ENCODE results near the gene ALK.

DNA sequence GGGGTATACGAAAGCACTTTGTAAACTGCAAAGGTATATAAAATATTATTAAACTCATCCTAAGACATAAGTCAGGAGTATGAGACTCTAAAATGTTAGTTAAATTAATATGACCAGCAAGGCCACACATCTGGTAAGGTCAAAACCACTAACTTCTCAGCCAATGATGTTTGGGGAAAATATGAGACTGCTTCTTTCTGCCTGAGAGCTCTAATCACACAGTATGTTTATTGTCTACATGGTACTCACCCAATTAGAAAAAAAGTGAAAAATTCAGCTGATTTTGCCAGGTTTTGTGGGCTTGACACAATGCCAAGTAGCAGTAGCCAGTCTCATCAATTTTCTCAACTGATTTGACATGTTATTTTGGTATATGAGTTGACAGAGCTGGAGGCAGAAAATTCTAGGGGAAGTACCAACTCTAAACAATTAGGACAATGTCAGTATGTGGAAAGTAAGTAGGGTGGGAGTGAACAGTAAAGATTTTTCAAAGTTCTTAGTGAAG, 87.3 kb downstream of the ALK start:
- no peak for TF ChIP-seq POLR2AphosphoS5 (IDR thresholded peaks at IDR 0.05; ENCODE audit: low read depth, low read length)
- no peak for TF ChIP-seq FOXP2 (optimal IDR thresholded peaks at IDR 0.05; ENCODE audit: borderline replicate concordance, extremely low read depth, extremely low read length, insufficient read depth)
- TF ChIP-seq TAF1 (IDR thresholded peaks at IDR 0.05; ENCODE audit: borderline replicate concordance, insufficient read depth, low read length), result no peak
- TF ChIP-seq REST (IDR thresholded peaks at IDR 0.05; ENCODE audit: insufficient read depth in 1 of 2, low read depth in 2 of 2, low read length in 2 of 2), result no peak
